ENCODE data around the gene MATK.

MATK gene

GRCh38 chr19:3785451-3785937 is 687 bp downstream of the MATK start:
- Mint-ChIP-seq H3K4me1 (ENCODE audit: low read depth) (peaks cover 5% of the 10 kb centered on the region), H3K27ac (no peak overlapping the region), H3K36me3 (ENCODE audit: low read depth) (peaks cover 8% of the 10 kb centered on the region), H3K27me3 (ENCODE audit: low read depth) (peaks cover 28% of the 10 kb centered on the region), H3K9me3 (peaks cover 19% of the 10 kb centered on the region), H3K4me3 (peak overlapping the region; percentile 57)

- H3K27ac Mint-ChIP-seq: peak overlapping the region; percentile 53
- H3K36me3 Mint-ChIP-seq (ENCODE audit: low read depth): peaks cover 8% of the 10 kb centered on the region
- peaks cover 19% of the 10 kb centered on the region for H3K9me3 Mint-ChIP-seq
- H3K27me3 Mint-ChIP-seq (ENCODE audit: low read depth): peaks cover 24% of the 10 kb centered on the region
- H3K4me3 Mint-ChIP-seq: peak overlapping the region; percentile 69
- H3K4me1 Mint-ChIP-seq (ENCODE audit: low read depth): peaks cover 5% of the 10 kb centered on the region
These were observed 1.4 kb downstream of the MATK start for GRCh38 chr19:3784607-3785450.

- Mint-ChIP-seq H3K27me3 (ENCODE audit: low read depth) (peaks cover 19% of the 10 kb centered on the region), H3K4me1 (ENCODE audit: low read depth) (peaks cover 3% of the 10 kb centered on the region), H3K9me3 (peaks cover 19% of the 10 kb centered on the region), H3K4me3 (peak overlapping the region; percentile 69), H3K27ac (no peak overlapping the region), H3K36me3 (ENCODE audit: low read depth) (peaks cover 8% of the 10 kb centered on the region)
These were observed 2.3 kb downstream of the MATK start for GRCh38 chr19:3783660-3784584.

GRCh38 chr19:3782903-3783302 is 3.3 kb downstream of the MATK start:
- Mint-ChIP-seq H3K27ac (no peak overlapping the region), H3K4me3 (no peak overlapping the region), H3K27me3 (ENCODE audit: low read depth) (peaks cover 18% of the 10 kb centered on the region), H3K9me3 (peaks cover 19% of the 10 kb centered on the region), H3K4me1 (ENCODE audit: low read depth) (peaks cover 3% of the 10 kb centered on the region), H3K36me3 (ENCODE audit: low read depth) (peaks cover 8% of the 10 kb centered on the region)

GRCh38 chr19:3782330-3782729 is 3.9 kb downstream of the MATK start:
- H3K36me3 Mint-ChIP-seq (ENCODE audit: low read depth): peaks cover 8% of the 10 kb centered on the region
- H3K4me3 Mint-ChIP-seq: no peak overlapping the region
- no peak overlapping the region for H3K27ac Mint-ChIP-seq
- peaks cover 13% of the 10 kb centered on the region for H3K27me3 Mint-ChIP-seq (ENCODE audit: low read depth)
- peaks cover 3% of the 10 kb centered on the region for H3K4me1 Mint-ChIP-seq (ENCODE audit: low read depth)
- H3K9me3 Mint-ChIP-seq: peaks cover 19% of the 10 kb centered on the region

GRCh38 chr19:3781603-3782002 is 4.6 kb downstream of the MATK start:
- Mint-ChIP-seq H3K27ac (no peak overlapping the region), H3K36me3 (ENCODE audit: low read depth) (peaks cover 8% of the 10 kb centered on the region), H3K9me3 (peaks cover 19% of the 10 kb centered on the region), H3K27me3 (ENCODE audit: low read depth) (peaks cover 9% of the 10 kb centered on the region), H3K4me3 (no peak overlapping the region), H3K4me1 (ENCODE audit: low read depth) (peaks cover 3% of the 10 kb centered on the region)

GRCh38 chr19:3780786-3781304 is 5.3 kb downstream of the MATK start:
- H3K27ac Mint-ChIP-seq: no peak overlapping the region
- peaks cover 8% of the 10 kb centered on the region for H3K36me3 Mint-ChIP-seq (ENCODE audit: low read depth)
- no peak overlapping the region for H3K4me3 Mint-ChIP-seq
- peaks cover 3% of the 10 kb centered on the region for H3K4me1 Mint-ChIP-seq (ENCODE audit: low read depth)
- H3K9me3 Mint-ChIP-seq: peaks cover 19% of the 10 kb centered on the region
- peaks cover 8% of the 10 kb centered on the region for H3K27me3 Mint-ChIP-seq (ENCODE audit: low read depth)

- no peaks in the 10 kb centered on the region for H3K4me1 Mint-ChIP-seq (ENCODE audit: low read depth)
- H3K9me3 Mint-ChIP-seq: peaks cover 19% of the 10 kb centered on the region
- peaks cover 8% of the 10 kb centered on the region for H3K36me3 Mint-ChIP-seq (ENCODE audit: low read depth)
- H3K4me3 Mint-ChIP-seq: no peak overlapping the region
- H3K27ac Mint-ChIP-seq: no peak overlapping the region
- no peaks in the 10 kb centered on the region for H3K27me3 Mint-ChIP-seq (ENCODE audit: low read depth)
These were observed 7.1 kb downstream of the MATK start for GRCh38 chr19:3778899-3779723.

- Mint-ChIP-seq H3K27ac (no peak overlapping the region), H3K36me3 (ENCODE audit: low read depth) (peaks cover 8% of the 10 kb centered on the region), H3K9me3 (peaks cover 19% of the 10 kb centered on the region), H3K27me3 (ENCODE audit: low read depth) (no peaks in the 10 kb centered on the region), H3K4me3 (no peak overlapping the region), H3K4me1 (ENCODE audit: low read depth) (peaks cover 2% of the 10 kb centered on the region)
These were observed 7.9 kb downstream of the MATK start for GRCh38 chr19:3778104-3778867.

- no peak overlapping the region for H3K4me3 Mint-ChIP-seq
- peaks cover 1% of the 10 kb centered on the region for H3K36me3 Mint-ChIP-seq (ENCODE audit: low read depth)
- peaks cover 6% of the 10 kb centered on the region for H3K9me3 Mint-ChIP-seq
- H3K4me1 Mint-ChIP-seq (ENCODE audit: low read depth): peaks cover 2% of the 10 kb centered on the region
- no peak overlapping the region for H3K27ac Mint-ChIP-seq
- H3K27me3 Mint-ChIP-seq (ENCODE audit: low read depth): no peaks in the 10 kb centered on the region
These were observed 9.6 kb downstream of the MATK start for GRCh38 chr19:3776479-3777040.

- Mint-ChIP-seq H3K36me3 (ENCODE audit: low read depth) (peaks cover 2% of the 10 kb centered on the region), H3K9me3 (peaks cover 1% of the 10 kb centered on the region), H3K27ac (no peak overlapping the region), H3K4me3 (no peak overlapping the region), H3K4me1 (ENCODE audit: low read depth) (peaks cover 2% of the 10 kb centered on the region), H3K27me3 (ENCODE audit: low read depth) (no peaks in the 10 kb centered on the region)
These were observed 10.3 kb downstream of the MATK start for GRCh38 chr19:3775831-3776230.

- Mint-ChIP-seq H3K27me3 (ENCODE audit: low read depth) (no peaks in the 10 kb centered on the region), H3K9me3 (no peaks in the 10 kb centered on the region), H3K36me3 (ENCODE audit: low read depth) (peaks cover 2% of the 10 kb centered on the region), H3K4me3 (no peak overlapping the region), H3K4me1 (ENCODE audit: low read depth) (peaks cover 2% of the 10 kb centered on the region), H3K27ac (no peak overlapping the region)
These were observed 10.8 kb downstream of the MATK start for GRCh38 chr19:3775374-3775711.
